Stimulated activated CD8-positive, alpha-beta memory T cell treated with anti-CD3 and anti-CD28 coated beads, Interleukin-15, amount 100 ng/mL, for 1 hour (primary cell): Measurements from ENCODE around the gene IMPACT.
A peak's percentile ranks its signal among the peaks of the same experiment; 100 is the strongest.

Experiments used
- DNase-seq: peaks from one replicate; pipeline ENCODE4 v3.0.0-alpha.2; 2020; ENCODE audit warnings: low read depth

IMPACT gene, protein sequence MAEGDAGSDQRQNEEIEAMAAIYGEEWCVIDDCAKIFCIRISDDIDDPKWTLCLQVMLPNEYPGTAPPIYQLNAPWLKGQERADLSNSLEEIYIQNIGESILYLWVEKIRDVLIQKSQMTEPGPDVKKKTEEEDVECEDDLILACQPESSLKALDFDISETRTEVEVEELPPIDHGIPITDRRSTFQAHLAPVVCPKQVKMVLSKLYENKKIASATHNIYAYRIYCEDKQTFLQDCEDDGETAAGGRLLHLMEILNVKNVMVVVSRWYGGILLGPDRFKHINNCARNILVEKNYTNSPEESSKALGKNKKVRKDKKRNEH

GRCh38 chr18:24426398-24427294 is at the start of gene IMPACT:
TSS of gene IMPACT (plus strand) at chr18:24426670. CDS start at chr18:24426757, 87 bp downstream.
- peak; percentile 53 for DNase-seq

GRCh38 chr18:24378598-24378997 is 47.9 kb upstream of the IMPACT start:
- no peak for DNase-seq

GRCh38 chr18:24380163-24380747 is 46.2 kb upstream of the IMPACT start:
- DNase-seq, result no peak

DNA sequence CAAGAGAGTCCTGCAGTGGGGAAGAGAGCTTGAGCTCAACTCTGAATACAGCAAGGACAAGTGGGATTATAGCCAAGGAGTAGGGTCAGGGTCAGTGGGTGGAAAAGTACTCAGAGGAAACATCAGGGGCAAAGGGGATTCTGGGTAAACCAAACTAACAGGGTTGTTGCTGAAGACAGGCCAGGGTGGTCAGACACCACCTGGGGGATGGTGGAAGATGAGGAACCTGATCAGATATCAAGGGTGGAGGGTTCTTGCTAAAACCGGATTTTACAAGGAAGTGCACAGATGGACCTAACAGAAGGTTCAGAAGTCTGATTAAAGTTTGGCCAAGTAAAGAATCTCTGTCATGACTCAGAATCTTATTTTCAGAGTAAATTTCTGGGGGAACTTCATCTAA is 45.3 kb upstream of the IMPACT start:
- no peak for DNase-seq

DNA sequence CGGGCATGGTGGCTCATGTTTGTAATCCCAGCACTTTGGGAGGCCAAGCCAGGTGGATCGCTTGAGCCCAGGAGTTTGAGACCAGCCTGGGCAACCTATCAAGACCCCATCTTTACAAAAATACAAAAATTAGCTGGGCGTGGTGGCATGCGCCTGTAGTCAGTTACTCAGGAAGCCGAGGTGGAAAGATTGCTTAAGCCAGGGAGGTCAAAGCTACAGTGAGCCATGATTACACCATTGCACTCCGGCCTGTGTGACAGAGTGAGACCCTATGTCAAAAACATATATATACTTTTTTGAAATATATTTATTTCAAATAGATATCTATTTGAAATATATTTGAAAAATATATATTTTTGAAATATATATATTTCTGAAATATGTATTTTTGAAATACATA is 39.8 kb upstream of the IMPACT start:
- DNase-seq, result no peak

DNA sequence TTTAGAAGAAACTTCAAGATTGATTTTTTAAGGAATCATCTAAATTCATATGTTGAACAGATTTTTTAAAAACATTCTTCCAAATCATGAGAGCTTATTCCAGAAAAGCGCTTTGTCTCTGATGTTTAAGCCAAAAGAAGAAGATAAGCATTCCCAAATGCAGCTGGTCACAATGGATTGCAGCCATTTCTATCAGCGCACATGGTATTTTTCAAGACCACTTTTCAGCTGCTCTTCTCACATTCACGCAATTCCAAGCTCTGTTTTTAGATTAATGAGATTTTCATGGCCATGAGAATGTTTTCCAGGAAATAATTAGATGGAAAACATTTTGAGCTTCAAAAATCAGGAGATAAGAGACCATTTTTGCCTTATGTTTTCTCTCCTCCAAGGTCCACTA is 37.5 kb upstream of the IMPACT start:
- no peak for DNase-seq

DNA sequence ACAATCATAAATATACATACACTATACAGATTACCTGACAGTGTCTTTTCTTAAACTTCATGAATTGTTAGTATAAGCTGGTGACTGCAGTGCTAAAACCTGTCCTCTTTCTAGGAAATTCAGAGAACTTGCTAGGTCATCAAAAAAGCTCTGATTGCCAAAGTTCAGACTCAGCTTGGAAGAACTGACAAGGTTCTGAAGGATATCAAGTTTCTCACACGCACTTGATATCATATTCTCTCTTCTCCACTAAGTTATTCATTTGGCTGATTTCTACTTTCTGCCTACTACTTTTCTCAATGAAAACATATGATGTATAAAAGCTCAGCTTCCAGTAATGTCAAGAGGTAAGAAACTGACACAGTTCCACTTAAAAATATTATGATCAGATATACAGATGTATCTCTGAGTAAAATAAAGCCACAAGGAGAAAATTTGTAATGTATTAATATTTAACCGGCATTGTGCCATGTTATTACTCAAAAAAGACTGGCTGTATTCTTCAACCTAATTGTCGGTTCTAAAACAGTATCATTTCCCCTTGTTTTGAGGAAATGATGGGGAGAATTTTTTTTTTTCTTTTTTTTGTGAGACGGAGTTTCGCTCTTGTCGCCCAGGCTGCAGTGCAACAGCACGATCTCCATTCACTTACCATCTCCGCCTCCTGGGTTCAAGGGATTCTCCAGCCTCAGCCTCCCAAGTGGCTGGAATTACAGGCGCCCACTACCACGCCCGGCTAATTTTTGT is 31.2 kb upstream of the IMPACT start:
- no peak for DNase-seq

- no peak for DNase-seq
Measured at GRCh38 chr18:24396082-24396633, 30.3 kb upstream of the IMPACT start.

DNA sequence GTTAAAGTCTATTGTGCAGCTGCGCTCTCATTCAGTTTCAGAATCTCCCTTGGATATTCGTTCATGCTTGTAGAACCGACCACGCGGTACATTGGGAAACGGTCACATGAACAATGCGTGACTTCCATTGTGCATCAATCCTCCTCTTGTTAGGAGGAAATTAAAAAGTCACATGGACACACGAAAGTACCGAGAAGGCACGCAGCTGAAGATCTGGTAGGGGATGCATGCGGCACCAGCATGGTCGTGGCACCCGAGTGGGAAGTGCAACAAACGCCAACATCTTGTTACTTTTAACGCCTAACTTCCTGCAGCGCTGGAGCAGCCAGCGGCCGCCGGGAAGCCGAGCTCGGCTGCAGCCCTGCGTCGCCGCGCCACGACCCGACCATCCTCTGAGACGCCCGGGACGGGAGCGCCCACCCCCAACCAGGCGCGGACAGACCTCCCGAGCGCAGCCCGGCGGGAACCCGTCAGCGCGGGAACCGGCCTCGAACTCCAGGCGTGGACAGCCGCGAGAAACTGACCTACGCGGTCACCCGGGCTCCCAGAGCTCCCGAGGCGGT is 29.3 kb upstream of the IMPACT start:
- no peak for DNase-seq

GRCh38 chr18:24397694-24398368 is 28.6 kb upstream of the IMPACT start, which contains the start of gene OSBPL1A:
TSS of gene OSBPL1A (minus strand) at chr18:24397824. CDS start at chr18:24377533, 20,291 bp downstream.
- peak; percentile 66 for DNase-seq

GRCh38 chr18:24398540-24398939 is 27.9 kb upstream of the IMPACT start:
- DNase-seq, result no peak

- no peak for DNase-seq
Measured at GRCh38 chr18:24400587-24400986, 25.9 kb upstream of the IMPACT start.

- no peak for DNase-seq
Measured at GRCh38 chr18:24402209-24402785, 24.2 kb upstream of the IMPACT start.

- no peak for DNase-seq
Measured at GRCh38 chr18:24403076-24403475, 23.4 kb upstream of the IMPACT start.

GRCh38 chr18:24404591-24404990 is 21.9 kb upstream of the IMPACT start:
- DNase-seq, result no peak

DNA sequence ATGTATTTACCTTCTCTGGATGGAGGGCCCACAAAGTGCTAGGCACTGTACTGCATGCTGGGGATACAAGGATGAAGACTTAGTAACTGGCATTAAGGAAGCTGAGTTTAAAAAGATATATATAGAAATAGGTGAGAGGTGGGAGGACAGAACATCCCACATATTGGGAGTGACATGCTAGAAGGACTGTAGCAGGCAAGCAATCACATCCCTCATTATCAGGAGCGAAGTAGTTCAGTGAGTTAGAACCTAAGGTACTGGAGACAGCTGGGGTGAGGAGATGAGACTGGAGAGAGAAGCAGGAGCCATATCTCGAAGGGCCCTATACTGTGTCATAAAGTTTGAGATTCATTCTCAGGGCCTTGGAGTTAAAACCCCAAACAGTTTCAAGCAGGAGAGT is 18.0 kb upstream of the IMPACT start:
- DNase-seq, result no peak

- DNase-seq, result no peak
Measured at GRCh38 chr18:24413148-24413547, 13.3 kb upstream of the IMPACT start.

- DNase-seq, result no peak
Measured at GRCh38 chr18:24414349-24415003, 12.0 kb upstream of the IMPACT start.

DNA sequence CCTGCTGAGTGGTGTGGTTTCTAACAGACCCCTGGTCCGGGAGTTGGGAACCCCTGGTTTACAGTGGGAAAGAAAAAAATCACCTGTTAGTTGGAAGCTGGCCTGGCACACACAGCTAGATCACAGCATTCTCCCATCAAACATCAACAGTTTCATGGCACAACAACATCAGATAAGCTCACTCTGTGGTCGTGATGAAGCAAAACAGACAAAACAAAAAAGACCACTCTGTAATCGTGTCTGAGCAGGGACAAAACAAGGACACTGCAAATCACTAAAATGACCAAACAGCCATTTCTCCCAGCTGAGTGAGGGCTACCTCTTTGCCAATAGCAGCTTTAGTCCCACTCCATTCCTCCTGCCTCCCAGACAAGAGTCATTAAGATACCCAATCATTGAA is 9.0 kb upstream of the IMPACT start:
- no peak for DNase-seq

GRCh38 chr18:24420551-24420950 is 5.9 kb upstream of the IMPACT start:
- no peak for DNase-seq
